Measurements from ENCODE around the gene PEX1. TPM values are rescaled to one million over a fixed set of nuclear protein-coding genes. Genes with fewer than 3 reads are reported as not detected.

The PEX1 gene
- total and polyA plus RNA-seq, 12 donors: 4.1 to 19.8 (median 14.9) TPM

DNA sequence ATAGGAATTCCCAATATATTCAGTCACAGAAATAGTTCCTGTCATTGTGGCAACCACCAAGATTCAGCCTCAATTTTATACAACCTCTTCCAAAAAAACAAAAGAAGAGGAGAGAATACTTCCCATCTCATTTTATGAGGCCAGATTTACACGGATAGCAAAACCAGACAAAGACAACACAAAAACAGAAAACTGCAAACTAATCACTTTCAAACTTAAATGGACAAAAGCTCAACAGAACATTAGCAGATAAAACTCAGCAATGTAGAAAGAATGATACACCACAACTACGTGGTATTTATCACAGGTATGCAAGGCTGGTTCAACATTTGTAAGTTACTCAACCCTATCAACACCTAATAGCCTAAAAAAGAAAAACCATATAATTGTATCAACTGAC is 22.0 kb downstream of the PEX1 start:
- TF ChIP-seq, protein P1, sequence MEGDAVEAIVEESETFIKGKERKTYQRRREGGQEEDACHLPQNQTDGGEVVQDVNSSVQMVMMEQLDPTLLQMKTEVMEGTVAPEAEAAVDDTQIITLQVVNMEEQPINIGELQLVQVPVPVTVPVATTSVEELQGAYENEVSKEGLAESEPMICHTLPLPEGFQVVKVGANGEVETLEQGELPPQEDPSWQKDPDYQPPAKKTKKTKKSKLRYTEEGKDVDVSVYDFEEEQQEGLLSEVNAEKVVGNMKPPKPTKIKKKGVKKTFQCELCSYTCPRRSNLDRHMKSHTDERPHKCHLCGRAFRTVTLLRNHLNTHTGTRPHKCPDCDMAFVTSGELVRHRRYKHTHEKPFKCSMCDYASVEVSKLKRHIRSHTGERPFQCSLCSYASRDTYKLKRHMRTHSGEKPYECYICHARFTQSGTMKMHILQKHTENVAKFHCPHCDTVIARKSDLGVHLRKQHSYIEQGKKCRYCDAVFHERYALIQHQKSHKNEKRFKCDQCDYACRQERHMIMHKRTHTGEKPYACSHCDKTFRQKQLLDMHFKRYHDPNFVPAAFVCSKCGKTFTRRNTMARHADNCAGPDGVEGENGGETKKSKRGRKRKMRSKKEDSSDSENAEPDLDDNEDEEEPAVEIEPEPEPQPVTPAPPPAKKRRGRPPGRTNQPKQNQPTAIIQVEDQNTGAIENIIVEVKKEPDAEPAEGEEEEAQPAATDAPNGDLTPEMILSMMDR (IDR thresholded peaks at IDR 0.05): no peak
- DNase-seq: no peak
- Histone ChIP-seq H3K4me1 (no peaks in the 10 kb centered on the region), H3K27me3 (no peaks in the 10 kb centered on the region), H3K27ac (no peak overlapping the region), H3K4me3 (no peak overlapping the region), H3K9me3 (no peaks in the 10 kb centered on the region), H3K36me3 (peaks cover 0 to 100% (median 22%) of the 10 kb centered on the region in 9 donors)
- no peak for ATAC-seq
- intact Hi-C loops (cut with DNase I): no loop called here
- 73 to 78% methylated on average over 2 of the region's 2 CpGs for whole genome bisulfite sequencing, 2 donors

DNA sequence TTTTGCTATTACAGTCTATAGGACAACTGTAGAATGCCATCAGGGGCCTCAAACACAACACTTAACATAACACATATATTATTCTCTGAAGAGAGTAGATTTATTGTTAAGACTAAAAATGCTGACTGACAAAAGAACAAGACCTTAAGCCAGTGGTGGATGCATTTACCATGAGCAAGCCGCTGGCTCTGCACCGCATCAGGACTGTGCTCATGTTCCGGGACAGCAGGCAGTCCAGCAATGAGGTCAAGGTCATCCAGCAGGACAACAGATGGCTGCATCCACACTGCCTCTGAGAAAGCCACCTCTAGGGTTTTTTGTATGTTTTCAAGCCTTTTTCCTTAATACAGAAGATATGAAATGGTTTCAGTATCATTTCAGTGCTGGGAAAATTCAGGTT is 23.8 kb downstream of the PEX1 start:
- no peaks in the 10 kb centered on the region for H3K9me3 ChIP-seq
- no peaks in the 10 kb centered on the region for H3K27me3 ChIP-seq
- 76 to 81% methylated on average over 3 of the region's 3 CpGs for WGBS, 2 donors
- no peak for DNase-seq
- ATAC-seq: peak in 5 of 8 donors; percentile 25 to 66 (median 62)
- intact Hi-C loops (cut with DNase I): no loop called here
- H3K27ac ChIP-seq: no peak overlapping the region
- TF ChIP-seq, protein P1 (IDR thresholded peaks at IDR 0.05): no peak
- no peaks in the 10 kb centered on the region for H3K4me1 ChIP-seq
- H3K36me3 ChIP-seq: peaks cover 0 to 100% (median 31%) of the 10 kb centered on the region in 9 donors
- no peak overlapping the region for H3K4me3 ChIP-seq

DNA sequence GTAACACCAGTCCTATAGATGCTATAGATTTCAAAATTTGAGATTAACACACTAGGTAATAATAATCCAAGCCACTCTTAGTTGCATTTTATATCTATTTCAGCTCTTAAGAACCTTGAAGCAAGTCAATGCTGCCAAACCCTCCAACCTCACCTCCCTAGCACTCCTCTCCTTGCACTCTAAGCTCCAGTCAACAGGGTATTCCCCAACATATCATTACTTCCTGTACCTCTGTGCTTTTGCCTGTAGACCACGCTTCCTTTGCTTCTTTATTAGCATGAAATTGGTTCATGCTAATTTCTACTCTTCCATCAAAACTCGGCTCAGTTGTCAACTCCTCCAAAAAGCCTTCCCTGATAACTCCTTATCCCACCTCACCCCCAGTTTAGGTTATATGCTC is 24.6 kb downstream of the PEX1 start:
- Histone ChIP-seq H3K4me1 (no peaks in the 10 kb centered on the region), H3K36me3 (peaks cover 0 to 100% (median 39%) of the 10 kb centered on the region in 9 donors), H3K9me3 (no peaks in the 10 kb centered on the region), H3K27me3 (no peaks in the 10 kb centered on the region), H3K27ac (no peak overlapping the region), H3K4me3 (no peak overlapping the region)
- 91 to 92% methylated on average over 2 of the region's 2 CpGs for WGBS, 2 donors
- intact Hi-C loops (cut with DNase I): no loop called here
- DNase-seq (no peak), ATAC-seq (no peak)
- TF ChIP-seq, protein P1 (IDR thresholded peaks at IDR 0.05): no peak

DNA sequence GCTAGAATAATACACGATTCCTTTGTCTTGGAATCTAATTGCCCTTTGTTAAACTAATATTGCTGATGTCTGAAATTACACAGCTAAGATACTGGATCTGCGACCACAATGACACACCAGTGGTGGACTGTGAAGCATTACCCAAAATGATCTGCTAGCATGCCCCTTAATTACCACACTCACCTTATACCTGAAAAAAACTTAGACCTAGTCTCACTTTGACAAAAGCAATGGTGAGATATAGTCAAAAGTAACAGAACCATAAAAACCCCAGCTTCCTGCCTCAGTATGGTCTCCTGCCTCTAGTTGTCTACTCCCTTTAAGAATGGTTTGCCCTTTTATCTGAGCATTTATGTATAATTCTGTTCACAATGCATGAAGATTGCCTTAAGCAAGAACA is 29.8 kb downstream of the PEX1 start:
- 92 to 93% methylated on average over 2 of the region's 2 CpGs for WGBS, 2 donors
- no peak overlapping the region for H3K4me3 ChIP-seq

More for the DNA sequence above, 29.8 kb downstream of the PEX1 start:
- Histone ChIP-seq H3K27ac (no peak overlapping the region), H3K4me1 (no peaks in the 10 kb centered on the region), H3K9me3 (no peaks in the 10 kb centered on the region), H3K27me3 (no peaks in the 10 kb centered on the region), H3K36me3 (peaks cover 0 to 100% (median 34%) of the 10 kb centered on the region in 9 donors)
- DNase-seq (no peak), ATAC-seq (no peak)
- TF ChIP-seq, protein P1 (IDR thresholded peaks at IDR 0.05): no peak
- intact Hi-C loops (cut with DNase I): no loop called here

All from heart right ventricle (tissue), 16 donors.